ENCODE measurements around the gene PTPN1.
"Not testable (repeated sequence)": the region's sequence is repeated elsewhere in the genome, so short reads cannot be mapped to it uniquely, and the experiment has no call there.

DNA sequence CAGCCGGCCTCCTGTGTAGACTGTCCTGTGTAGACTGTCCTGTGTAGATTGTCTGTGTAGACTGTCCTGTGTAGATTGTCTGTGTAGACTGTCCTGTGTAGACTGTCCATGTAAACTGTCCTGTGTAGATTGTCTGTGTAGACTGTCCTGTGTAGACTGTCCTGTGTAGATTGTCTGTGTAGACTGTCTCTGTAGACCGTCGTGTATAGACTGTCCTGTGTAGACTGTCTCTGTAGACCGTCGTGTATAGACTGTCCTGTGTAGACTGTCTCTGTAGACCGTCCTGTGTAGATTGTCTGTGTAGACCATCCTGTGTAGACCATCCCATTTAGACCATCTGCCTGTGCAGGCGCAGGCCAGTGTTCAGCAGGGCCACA lies 59.3 kb downstream of the PTPN1 start:
- not testable (repeated sequence) for TF ChIP-seq EZH2phosphoT487 (IDR thresholded peaks at IDR 0.05; ENCODE audit: unreplicated experiment); CREB1 (CRISPR knock-in tag; IDR thresholded peaks at IDR 0.05; ENCODE audit: low read depth); POLR2AphosphoS5 (IDR thresholded peaks at IDR 0.05; ENCODE audit: low read depth); JUNB (IDR thresholded peaks at IDR 0.05; ENCODE audit: unreplicated experiment); EZH2 (IDR thresholded peaks at IDR 0.05; ENCODE audit: low read depth, unreplicated experiment); ZNF331 (CRISPR knock-in tag; IDR thresholded peaks at IDR 0.05; ENCODE audit: low read depth)
- TF ChIP-seq, protein P1, sequence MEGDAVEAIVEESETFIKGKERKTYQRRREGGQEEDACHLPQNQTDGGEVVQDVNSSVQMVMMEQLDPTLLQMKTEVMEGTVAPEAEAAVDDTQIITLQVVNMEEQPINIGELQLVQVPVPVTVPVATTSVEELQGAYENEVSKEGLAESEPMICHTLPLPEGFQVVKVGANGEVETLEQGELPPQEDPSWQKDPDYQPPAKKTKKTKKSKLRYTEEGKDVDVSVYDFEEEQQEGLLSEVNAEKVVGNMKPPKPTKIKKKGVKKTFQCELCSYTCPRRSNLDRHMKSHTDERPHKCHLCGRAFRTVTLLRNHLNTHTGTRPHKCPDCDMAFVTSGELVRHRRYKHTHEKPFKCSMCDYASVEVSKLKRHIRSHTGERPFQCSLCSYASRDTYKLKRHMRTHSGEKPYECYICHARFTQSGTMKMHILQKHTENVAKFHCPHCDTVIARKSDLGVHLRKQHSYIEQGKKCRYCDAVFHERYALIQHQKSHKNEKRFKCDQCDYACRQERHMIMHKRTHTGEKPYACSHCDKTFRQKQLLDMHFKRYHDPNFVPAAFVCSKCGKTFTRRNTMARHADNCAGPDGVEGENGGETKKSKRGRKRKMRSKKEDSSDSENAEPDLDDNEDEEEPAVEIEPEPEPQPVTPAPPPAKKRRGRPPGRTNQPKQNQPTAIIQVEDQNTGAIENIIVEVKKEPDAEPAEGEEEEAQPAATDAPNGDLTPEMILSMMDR (conservative IDR thresholded peaks at IDR 0.05; ENCODE audit: low read depth in 2 of 2) = not testable (repeated sequence)
- TF ChIP-seq, protein P2, sequence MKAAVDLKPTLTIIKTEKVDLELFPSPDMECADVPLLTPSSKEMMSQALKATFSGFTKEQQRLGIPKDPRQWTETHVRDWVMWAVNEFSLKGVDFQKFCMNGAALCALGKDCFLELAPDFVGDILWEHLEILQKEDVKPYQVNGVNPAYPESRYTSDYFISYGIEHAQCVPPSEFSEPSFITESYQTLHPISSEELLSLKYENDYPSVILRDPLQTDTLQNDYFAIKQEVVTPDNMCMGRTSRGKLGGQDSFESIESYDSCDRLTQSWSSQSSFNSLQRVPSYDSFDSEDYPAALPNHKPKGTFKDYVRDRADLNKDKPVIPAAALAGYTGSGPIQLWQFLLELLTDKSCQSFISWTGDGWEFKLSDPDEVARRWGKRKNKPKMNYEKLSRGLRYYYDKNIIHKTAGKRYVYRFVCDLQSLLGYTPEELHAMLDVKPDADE (IDR thresholded peaks at IDR 0.05) = not testable (repeated sequence)
- TF ChIP-seq, protein P3, sequence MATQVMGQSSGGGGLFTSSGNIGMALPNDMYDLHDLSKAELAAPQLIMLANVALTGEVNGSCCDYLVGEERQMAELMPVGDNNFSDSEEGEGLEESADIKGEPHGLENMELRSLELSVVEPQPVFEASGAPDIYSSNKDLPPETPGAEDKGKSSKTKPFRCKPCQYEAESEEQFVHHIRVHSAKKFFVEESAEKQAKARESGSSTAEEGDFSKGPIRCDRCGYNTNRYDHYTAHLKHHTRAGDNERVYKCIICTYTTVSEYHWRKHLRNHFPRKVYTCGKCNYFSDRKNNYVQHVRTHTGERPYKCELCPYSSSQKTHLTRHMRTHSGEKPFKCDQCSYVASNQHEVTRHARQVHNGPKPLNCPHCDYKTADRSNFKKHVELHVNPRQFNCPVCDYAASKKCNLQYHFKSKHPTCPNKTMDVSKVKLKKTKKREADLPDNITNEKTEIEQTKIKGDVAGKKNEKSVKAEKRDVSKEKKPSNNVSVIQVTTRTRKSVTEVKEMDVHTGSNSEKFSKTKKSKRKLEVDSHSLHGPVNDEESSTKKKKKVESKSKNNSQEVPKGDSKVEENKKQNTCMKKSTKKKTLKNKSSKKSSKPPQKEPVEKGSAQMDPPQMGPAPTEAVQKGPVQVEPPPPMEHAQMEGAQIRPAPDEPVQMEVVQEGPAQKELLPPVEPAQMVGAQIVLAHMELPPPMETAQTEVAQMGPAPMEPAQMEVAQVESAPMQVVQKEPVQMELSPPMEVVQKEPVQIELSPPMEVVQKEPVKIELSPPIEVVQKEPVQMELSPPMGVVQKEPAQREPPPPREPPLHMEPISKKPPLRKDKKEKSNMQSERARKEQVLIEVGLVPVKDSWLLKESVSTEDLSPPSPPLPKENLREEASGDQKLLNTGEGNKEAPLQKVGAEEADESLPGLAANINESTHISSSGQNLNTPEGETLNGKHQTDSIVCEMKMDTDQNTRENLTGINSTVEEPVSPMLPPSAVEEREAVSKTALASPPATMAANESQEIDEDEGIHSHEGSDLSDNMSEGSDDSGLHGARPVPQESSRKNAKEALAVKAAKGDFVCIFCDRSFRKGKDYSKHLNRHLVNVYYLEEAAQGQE (IDR thresholded peaks at IDR 0.05; ENCODE audit: unreplicated experiment) = not testable (repeated sequence)

Data from GM23338 (cell line).